ENCODE measurements around the gene KLK7.

KLK7 gene

GRCh38 chr19:50981587-50982146, 2.0 kb downstream of the KLK7 start:
- no peak overlapping the region for H3K4me2 ChIP-seq (ENCODE audit: low read length)
- H3K4me3 ChIP-seq (ENCODE audit: low read depth, low read length) = no peak overlapping the region
- H3K36me3 ChIP-seq (ENCODE audit: control insufficient read depth, insufficient read depth, low read length) = no peaks in the 10 kb centered on the region
- no peaks in the 10 kb centered on the region for H3K4me1 ChIP-seq
- no peak overlapping the region for H3K9ac ChIP-seq
- H3K9me3 ChIP-seq (ENCODE audit: control insufficient read depth, low read length) = no peaks in the 10 kb centered on the region
- H3K79me2 ChIP-seq = no peaks in the 10 kb centered on the region
- no peaks in the 10 kb centered on the region for H3K27me3 ChIP-seq (ENCODE audit: control insufficient read depth, insufficient read depth, low read length)
- no peak for TF ChIP-seq CTCF (IDR thresholded peaks at IDR 0.05)
- no peak overlapping the region for H3K27ac ChIP-seq
- no peak overlapping the region for H2AFZ ChIP-seq

- Histone ChIP-seq H3K79me2 (no peaks in the 10 kb centered on the region), H3K9me3 (ENCODE audit: control insufficient read depth, low read length) (no peaks in the 10 kb centered on the region), H3K4me1 (no peaks in the 10 kb centered on the region), H3K4me2 (ENCODE audit: low read length) (no peak overlapping the region), H2AFZ (no peak overlapping the region), H3K9ac (no peak overlapping the region), H3K4me3 (ENCODE audit: low read depth, low read length) (no peak overlapping the region), H3K27ac (no peak overlapping the region), H3K27me3 (ENCODE audit: control insufficient read depth, insufficient read depth, low read length) (no peaks in the 10 kb centered on the region), H3K36me3 (ENCODE audit: control insufficient read depth, insufficient read depth, low read length) (no peaks in the 10 kb centered on the region)
- no peak for TF ChIP-seq CTCF (IDR thresholded peaks at IDR 0.05)
Measured at GRCh38 chr19:50980208-50980607, 3.5 kb downstream of the KLK7 start.

- Histone ChIP-seq H3K9ac (no peak overlapping the region), H3K27me3 (ENCODE audit: control insufficient read depth, insufficient read depth, low read length) (no peaks in the 10 kb centered on the region), H3K79me2 (no peaks in the 10 kb centered on the region), H3K4me1 (no peaks in the 10 kb centered on the region), H3K4me3 (ENCODE audit: low read depth, low read length) (no peak overlapping the region), H3K4me2 (ENCODE audit: low read length) (no peak overlapping the region), H3K27ac (no peak overlapping the region), H3K9me3 (ENCODE audit: control insufficient read depth, low read length) (no peaks in the 10 kb centered on the region), H2AFZ (no peak overlapping the region), H3K36me3 (ENCODE audit: control insufficient read depth, insufficient read depth, low read length) (no peaks in the 10 kb centered on the region)
- no peak for TF ChIP-seq CTCF (IDR thresholded peaks at IDR 0.05)
Measured at GRCh38 chr19:50979758-50980157, 4.0 kb downstream of the KLK7 start.

GRCh38 chr19:50978772-50979390, 4.8 kb downstream of the KLK7 start:
- Histone ChIP-seq H3K9ac (no peak overlapping the region), H3K4me1 (no peaks in the 10 kb centered on the region), H3K79me2 (no peaks in the 10 kb centered on the region), H2AFZ (no peak overlapping the region), H3K27me3 (ENCODE audit: control insufficient read depth, insufficient read depth, low read length) (no peaks in the 10 kb centered on the region), H3K36me3 (ENCODE audit: control insufficient read depth, insufficient read depth, low read length) (no peaks in the 10 kb centered on the region), H3K27ac (no peak overlapping the region), H3K9me3 (ENCODE audit: control insufficient read depth, low read length) (no peaks in the 10 kb centered on the region), H3K4me3 (ENCODE audit: low read depth, low read length) (no peak overlapping the region), H3K4me2 (ENCODE audit: low read length) (no peak overlapping the region)
- TF ChIP-seq CTCF (IDR thresholded peaks at IDR 0.05) = no peak

- no peak overlapping the region for H2AFZ ChIP-seq
- no peaks in the 10 kb centered on the region for H3K9me3 ChIP-seq (ENCODE audit: control insufficient read depth, low read length)
- no peaks in the 10 kb centered on the region for H3K27me3 ChIP-seq (ENCODE audit: control insufficient read depth, insufficient read depth, low read length)
Measured at GRCh38 chr19:50977626-50978025, 6.1 kb downstream of the KLK7 start.

More at GRCh38 chr19:50977626-50978025, 6.1 kb downstream of the KLK7 start:
- Histone ChIP-seq H3K36me3 (ENCODE audit: control insufficient read depth, insufficient read depth, low read length) (no peaks in the 10 kb centered on the region), H3K27ac (no peak overlapping the region), H3K4me3 (ENCODE audit: low read depth, low read length) (no peak overlapping the region), H3K4me2 (ENCODE audit: low read length) (no peak overlapping the region), H3K79me2 (no peaks in the 10 kb centered on the region), H3K9ac (no peak overlapping the region), H3K4me1 (no peaks in the 10 kb centered on the region)
- no peak for TF ChIP-seq CTCF (IDR thresholded peaks at IDR 0.05)

All from parathyroid adenoma (tissue), 2 donors.